Ishikawa (cell line): ENCODE data around the gene GRM5.

Source experiments
- CEBPB ChIP-seq: IDR thresholded peaks from 2 replicates; pipeline ENCODE4 v1.6.1; 2012
- CREB1 ChIP-seq: IDR thresholded peaks from 2 replicates; pipeline ENCODE4 v1.6.1; 2012; ENCODE audit warnings: low read depth
- EGR1 ChIP-seq: IDR thresholded peaks from 2 replicates; pipeline ENCODE4 v1.6.1; 2012
- EP300 ChIP-seq: IDR thresholded peaks from 2 replicates; pipeline ENCODE4 v1.6.1; 2012; ENCODE audit warnings: borderline replicate concordance
- FOXM1 ChIP-seq: IDR thresholded peaks from 2 replicates; pipeline ENCODE4 v1.6.1; 2012; ENCODE audit warnings: low read depth, borderline replicate concordance
- NFIC ChIP-seq: IDR thresholded peaks from 2 replicates; pipeline ENCODE4 v1.6.1; 2012
- RAD21 ChIP-seq: IDR thresholded peaks from 2 replicates; pipeline ENCODE4 v1.6.1; 2012; ENCODE audit warnings: low read depth
- TAF1 ChIP-seq: IDR thresholded peaks from 2 replicates; pipeline ENCODE4 v1.6.1; 2012; ENCODE audit warnings: low read depth, mild to moderate bottlenecking
- TCF12 ChIP-seq: IDR thresholded peaks from 2 replicates; pipeline ENCODE4 v1.6.1; 2012; ENCODE audit warnings: low read depth
- TEAD4 ChIP-seq: IDR thresholded peaks from 2 replicates; pipeline ENCODE4 v1.6.1; 2012
- YY1 ChIP-seq: IDR thresholded peaks from 2 replicates; pipeline ENCODE4 v1.6.1; 2012; ENCODE audit warnings: low read depth
- ZBTB7A ChIP-seq: IDR thresholded peaks from 2 replicates; pipeline ENCODE4 v1.6.1; 2012; ENCODE audit warnings: low read depth
- TF ChIP-seq, protein P1 (sequence below): IDR thresholded peaks from 2 replicates; pipeline ENCODE4 v1.6.1; 2012
- TF ChIP-seq, protein P2 (sequence below): IDR thresholded peaks from 2 replicates; pipeline ENCODE4 v1.6.1; 2012
- TF ChIP-seq, protein P3 (sequence below): IDR thresholded peaks from 2 replicates; pipeline ENCODE4 v1.6.1; 2012; ENCODE audit warnings: low read depth, mild to moderate bottlenecking

The GRM5 gene

DNA sequence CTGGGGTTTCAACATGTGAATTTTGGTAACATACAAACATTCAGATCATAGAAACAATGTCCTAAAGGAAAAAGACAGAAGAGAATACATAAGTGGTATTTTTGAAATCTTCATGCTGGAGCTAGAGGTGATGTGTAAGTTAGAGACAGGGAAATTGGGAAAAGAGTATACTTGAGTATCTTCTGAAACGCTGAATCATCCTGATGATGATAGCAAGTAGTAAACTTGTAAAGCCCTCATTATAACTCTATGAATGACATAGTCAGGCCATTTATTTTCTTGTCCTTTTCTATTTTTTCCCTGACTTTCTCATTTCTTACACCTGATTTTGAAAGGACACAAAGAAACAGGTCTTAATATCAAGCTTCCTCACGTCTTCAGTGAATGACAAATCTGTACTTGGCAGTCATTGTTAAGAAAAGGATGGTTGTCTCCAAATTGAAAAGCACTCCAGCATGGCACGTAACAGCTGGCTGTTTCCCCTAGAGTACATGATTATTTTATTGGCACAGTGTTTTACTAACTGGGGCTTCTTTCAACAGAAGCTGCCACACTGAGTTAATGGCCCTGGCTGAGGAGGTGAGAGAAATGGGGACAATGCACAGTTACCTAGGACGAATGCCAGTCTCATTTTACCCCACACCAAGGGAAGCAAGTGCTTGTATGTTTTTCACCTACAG lies 587.5 kb downstream of the GRM5 start:
- TF ChIP-seq YY1 = no peak
- no peak for TF ChIP-seq EP300
- no peak for TF ChIP-seq CREB1
- TF ChIP-seq NFIC = no peak

DNA sequence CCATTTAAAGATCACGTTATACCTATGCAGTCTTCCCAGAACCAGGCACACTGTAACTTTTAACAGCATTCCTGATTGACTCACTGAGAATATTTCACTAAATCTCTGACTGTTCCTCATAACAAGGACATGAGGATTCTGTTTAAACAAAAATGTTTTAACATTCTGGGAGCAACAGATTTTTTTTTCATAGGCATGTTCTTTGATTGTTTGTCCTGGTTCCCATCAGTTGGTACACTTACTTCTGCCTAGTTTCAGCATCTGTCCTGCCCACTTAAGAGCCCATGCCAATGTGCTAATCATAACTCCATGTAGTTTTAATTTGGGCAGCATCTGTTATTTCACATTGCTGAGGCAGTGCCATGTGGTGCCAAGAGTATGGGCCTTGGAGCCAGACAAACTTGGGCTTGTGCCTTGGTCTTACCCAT lies 589.8 kb downstream of the GRM5 start:
- TF ChIP-seq, protein P1, sequence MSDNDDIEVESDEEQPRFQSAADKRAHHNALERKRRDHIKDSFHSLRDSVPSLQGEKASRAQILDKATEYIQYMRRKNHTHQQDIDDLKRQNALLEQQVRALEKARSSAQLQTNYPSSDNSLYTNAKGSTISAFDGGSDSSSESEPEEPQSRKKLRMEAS = no peak
- TF ChIP-seq NFIC (no peak), CEBPB (no peak), CREB1 (no peak), FOXM1 (no peak)

DNA sequence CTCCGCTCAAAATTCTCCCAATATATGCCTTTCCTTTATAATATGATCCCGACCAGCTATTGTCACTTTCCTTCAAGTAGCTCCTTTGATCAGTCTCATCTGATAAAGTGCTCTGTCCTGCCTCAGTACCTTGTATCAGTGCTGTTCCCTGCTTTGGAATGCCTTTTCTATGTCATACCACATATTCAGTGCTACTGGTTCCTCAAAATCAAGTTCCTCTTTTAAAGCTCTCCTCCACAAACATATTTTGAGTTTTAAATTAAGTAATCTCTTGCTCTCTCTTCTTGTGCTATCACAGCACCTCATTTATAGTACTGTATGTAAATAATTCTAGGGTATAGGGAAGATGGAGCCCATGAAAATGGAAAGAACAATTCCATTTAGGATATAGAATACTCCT lies 591.1 kb downstream of the GRM5 start:
- TF ChIP-seq RAD21 (no peak), TEAD4 (no peak), CEBPB (no peak), CREB1 (no peak), ZBTB7A (no peak), EGR1 (no peak), EP300 (no peak), NFIC (no peak), YY1 (no peak), TCF12 (no peak), TAF1 (no peak), FOXM1 (no peak)
- TF ChIP-seq, protein P1 = no peak
- TF ChIP-seq, protein P2, sequence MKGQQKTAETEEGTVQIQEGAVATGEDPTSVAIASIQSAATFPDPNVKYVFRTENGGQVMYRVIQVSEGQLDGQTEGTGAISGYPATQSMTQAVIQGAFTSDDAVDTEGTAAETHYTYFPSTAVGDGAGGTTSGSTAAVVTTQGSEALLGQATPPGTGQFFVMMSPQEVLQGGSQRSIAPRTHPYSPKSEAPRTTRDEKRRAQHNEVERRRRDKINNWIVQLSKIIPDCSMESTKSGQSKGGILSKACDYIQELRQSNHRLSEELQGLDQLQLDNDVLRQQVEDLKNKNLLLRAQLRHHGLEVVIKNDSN = no peak
- TF ChIP-seq, protein P3, sequence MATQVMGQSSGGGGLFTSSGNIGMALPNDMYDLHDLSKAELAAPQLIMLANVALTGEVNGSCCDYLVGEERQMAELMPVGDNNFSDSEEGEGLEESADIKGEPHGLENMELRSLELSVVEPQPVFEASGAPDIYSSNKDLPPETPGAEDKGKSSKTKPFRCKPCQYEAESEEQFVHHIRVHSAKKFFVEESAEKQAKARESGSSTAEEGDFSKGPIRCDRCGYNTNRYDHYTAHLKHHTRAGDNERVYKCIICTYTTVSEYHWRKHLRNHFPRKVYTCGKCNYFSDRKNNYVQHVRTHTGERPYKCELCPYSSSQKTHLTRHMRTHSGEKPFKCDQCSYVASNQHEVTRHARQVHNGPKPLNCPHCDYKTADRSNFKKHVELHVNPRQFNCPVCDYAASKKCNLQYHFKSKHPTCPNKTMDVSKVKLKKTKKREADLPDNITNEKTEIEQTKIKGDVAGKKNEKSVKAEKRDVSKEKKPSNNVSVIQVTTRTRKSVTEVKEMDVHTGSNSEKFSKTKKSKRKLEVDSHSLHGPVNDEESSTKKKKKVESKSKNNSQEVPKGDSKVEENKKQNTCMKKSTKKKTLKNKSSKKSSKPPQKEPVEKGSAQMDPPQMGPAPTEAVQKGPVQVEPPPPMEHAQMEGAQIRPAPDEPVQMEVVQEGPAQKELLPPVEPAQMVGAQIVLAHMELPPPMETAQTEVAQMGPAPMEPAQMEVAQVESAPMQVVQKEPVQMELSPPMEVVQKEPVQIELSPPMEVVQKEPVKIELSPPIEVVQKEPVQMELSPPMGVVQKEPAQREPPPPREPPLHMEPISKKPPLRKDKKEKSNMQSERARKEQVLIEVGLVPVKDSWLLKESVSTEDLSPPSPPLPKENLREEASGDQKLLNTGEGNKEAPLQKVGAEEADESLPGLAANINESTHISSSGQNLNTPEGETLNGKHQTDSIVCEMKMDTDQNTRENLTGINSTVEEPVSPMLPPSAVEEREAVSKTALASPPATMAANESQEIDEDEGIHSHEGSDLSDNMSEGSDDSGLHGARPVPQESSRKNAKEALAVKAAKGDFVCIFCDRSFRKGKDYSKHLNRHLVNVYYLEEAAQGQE = no peak

DNA sequence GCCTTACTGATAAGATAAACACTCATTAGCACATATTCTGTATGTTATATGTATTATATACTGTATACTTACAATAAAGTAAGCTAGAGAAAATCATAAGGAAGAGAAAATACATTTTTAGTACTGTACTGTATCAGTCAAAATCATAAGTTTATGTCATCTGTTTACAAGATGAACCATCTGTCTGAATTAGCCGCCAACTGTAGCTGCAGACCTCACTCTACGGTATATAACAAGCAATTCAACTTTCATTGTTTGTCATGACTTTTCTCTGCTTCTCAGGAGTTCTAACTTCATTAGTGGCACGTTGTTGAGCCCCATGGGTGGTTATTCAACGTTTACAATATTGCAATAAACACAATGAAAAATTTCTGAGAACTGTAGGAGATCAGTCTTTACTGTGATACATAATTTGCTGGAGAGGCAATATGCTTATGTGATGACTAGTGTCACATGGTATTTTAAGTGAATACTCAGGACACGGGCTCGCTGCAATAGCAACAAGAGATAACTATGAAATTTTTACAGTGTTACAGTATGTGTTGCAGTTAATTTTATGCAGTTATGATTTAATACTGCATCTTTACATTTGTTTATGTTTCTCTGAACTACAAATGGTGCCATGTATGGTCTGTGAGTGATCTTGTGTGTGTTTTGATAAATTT lies 596.1 kb downstream of the GRM5 start:
- TF ChIP-seq CEBPB (no peak), NFIC (no peak), TCF12 (no peak), ZBTB7A (no peak), EP300 (no peak), TAF1 (no peak), TEAD4 (no peak), FOXM1 (no peak)
- TF ChIP-seq, protein P2 = no peak

DNA sequence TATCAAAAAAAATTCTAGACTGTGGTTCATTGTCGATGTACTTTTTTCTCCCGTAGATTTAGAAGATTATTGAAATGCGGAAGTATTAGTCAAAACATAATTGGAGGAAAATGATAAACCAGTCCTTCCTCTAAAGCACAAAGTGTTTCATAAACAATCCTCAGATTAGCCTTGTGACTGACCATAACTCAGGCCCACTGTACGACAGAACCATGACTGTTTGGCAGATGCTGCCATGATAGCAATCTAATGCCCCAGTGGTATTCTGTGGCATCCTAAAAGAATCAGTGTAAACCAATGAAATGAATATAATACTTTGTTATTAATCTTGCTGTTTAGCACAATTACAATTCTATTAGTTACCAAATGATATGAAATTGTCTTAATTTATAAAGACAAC lies 601.3 kb downstream of the GRM5 start:
- TF ChIP-seq ZBTB7A (no peak), EGR1 (no peak), FOXM1 (no peak), TEAD4 (no peak), CREB1 (no peak), TAF1 (no peak), EP300 (no peak), CEBPB (no peak), RAD21 (no peak), NFIC (no peak)
- TF ChIP-seq, protein P2 = no peak
- TF ChIP-seq, protein P3 = no peak
- TF ChIP-seq, protein P1 = no peak

DNA sequence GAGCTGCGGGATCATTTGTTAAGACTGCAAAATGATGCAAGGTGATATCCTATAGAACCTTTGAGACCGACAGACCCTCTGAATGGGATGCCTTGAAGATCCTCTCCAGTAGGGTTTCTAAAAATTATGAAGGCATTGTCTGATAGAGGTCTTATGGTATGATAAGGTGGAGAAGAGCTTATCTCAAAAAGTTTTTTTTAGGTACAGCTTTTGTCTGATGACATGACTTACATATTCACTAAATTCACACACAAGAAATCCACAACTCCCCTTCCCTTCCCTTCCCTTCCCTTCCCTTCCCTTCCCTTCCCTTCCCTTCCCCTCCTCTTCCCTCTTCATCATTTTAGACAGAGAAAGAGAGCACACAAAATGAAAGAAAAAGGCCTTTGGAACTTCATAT lies 609.8 kb downstream of the GRM5 start:
- TF ChIP-seq TCF12 = no peak
- TF ChIP-seq RAD21 = no peak
- no peak for TF ChIP-seq CREB1
- no peak for TF ChIP-seq CEBPB
- no peak for TF ChIP-seq TAF1
- no peak for TF ChIP-seq ZBTB7A
- TF ChIP-seq YY1 = no peak
